ENCODE results near the gene MSLN.
"Not testable (repeated sequence)": the region's sequence is repeated elsewhere in the genome, so short reads cannot be mapped to it uniquely, and the experiment has no call there.

The MSLN gene

GRCh38 chr16:735982-736453 is 24.5 kb upstream of the MSLN start:
- DNase-seq, result no peak

GRCh38 chr16:736936-737481 is 23.5 kb upstream of the MSLN start:
- DNase-seq, result no peak

GRCh38 chr16:739560-740458 is 20.7 kb upstream of the MSLN start:
- DNase-seq, result no peak

- no peak for DNase-seq
These were observed 20.1 kb upstream of the MSLN start for GRCh38 chr16:740459-740763.

GRCh38 chr16:740764-741505 is 19.6 kb upstream of the MSLN start, which contains the start of gene CIAO3:
CIAO3 (minus strand) TSS chr16:740997; CDS start chr16:740985, 12 bp downstream.
- peak; percentile 90 for DNase-seq

- DNase-seq, result no peak
These were observed 18.4 kb upstream of the MSLN start for GRCh38 chr16:741986-742629.

- DNase-seq, result not testable (repeated sequence)
These were observed 17.6 kb upstream of the MSLN start for GRCh38 chr16:742894-743293.

- no peak for DNase-seq
These were observed 16.6 kb upstream of the MSLN start for GRCh38 chr16:743794-744500.

GRCh38 chr16:745739-746138 is 14.8 kb upstream of the MSLN start:
- no peak for DNase-seq

- no peak for DNase-seq
These were observed 13.9 kb upstream of the MSLN start for GRCh38 chr16:746637-747036.

GRCh38 chr16:747978-748746 is 12.4 kb upstream of the MSLN start:
- DNase-seq, result no peak

- DNase-seq, result peak; percentile 78
These were observed 11.5 kb upstream of the MSLN start for GRCh38 chr16:749010-749409.

- no peak for DNase-seq
These were observed 10.0 kb upstream of the MSLN start for GRCh38 chr16:750485-750884.

- no peak for DNase-seq
These were observed 9.2 kb upstream of the MSLN start for GRCh38 chr16:751152-752006.

GRCh38 chr16:752007-752312 is 8.6 kb upstream of the MSLN start:
- DNase-seq, result no peak

- not testable (repeated sequence) for DNase-seq
These were observed 6.4 kb upstream of the MSLN start for GRCh38 chr16:754121-754607.

GRCh38 chr16:754656-755055 is 5.9 kb upstream of the MSLN start:
- DNase-seq, result no peak

GRCh38 chr16:756428-756827 is 4.1 kb upstream of the MSLN start:
- no peak for DNase-seq

GRCh38 chr16:759110-759910 is 1.2 kb upstream of the MSLN start:
- DNase-seq, result no peak

GRCh38 chr16:760065-760464 is 469 bp upstream of the MSLN start:
- no peak for DNase-seq
